Measurements from ENCODE around the gene ZNF683.

- no peak for TF ChIP-seq ZNF335 (tag by site-specific recombination; conservative IDR thresholded peaks at IDR 0.05)
- TF ChIP-seq ZNF837 (tag by site-specific recombination; IDR thresholded peaks at IDR 0.05) = no peak
- no peak for TF ChIP-seq CTCF (tag by site-specific recombination; IDR thresholded peaks at IDR 0.05)
- TF ChIP-seq BCL11A (tag by site-specific recombination; IDR thresholded peaks at IDR 0.05; ENCODE audit: low read depth) = no peak
- no peak for TF ChIP-seq SP3 (tag by site-specific recombination; IDR thresholded peaks at IDR 0.05)
- no peak for TF ChIP-seq ZNF23 (tag by site-specific recombination; IDR thresholded peaks at IDR 0.05; ENCODE audit: borderline replicate concordance)
- TF ChIP-seq ZNF175 (tag by site-specific recombination; IDR thresholded peaks at IDR 0.05) = no peak
- TF ChIP-seq KLF1 (tag by site-specific recombination; IDR thresholded peaks at IDR 0.05) = no peak
Measured at GRCh38 chr1:26353210-26353859, 19.2 kb downstream of the ZNF683 start.
